Stimulated activated CD8-positive, alpha-beta memory T cell treated with anti-CD3 and anti-CD28 coated beads, Interleukin-15, amount 100 ng/mL, for 1 hour (primary cell): ENCODE data around the gene RBM18.

Source experiments
- DNase-seq: peaks from one replicate; pipeline ENCODE4 v3.0.0-alpha.2; 2020; ENCODE audit warnings: low read depth

RBM18 gene

DNA sequence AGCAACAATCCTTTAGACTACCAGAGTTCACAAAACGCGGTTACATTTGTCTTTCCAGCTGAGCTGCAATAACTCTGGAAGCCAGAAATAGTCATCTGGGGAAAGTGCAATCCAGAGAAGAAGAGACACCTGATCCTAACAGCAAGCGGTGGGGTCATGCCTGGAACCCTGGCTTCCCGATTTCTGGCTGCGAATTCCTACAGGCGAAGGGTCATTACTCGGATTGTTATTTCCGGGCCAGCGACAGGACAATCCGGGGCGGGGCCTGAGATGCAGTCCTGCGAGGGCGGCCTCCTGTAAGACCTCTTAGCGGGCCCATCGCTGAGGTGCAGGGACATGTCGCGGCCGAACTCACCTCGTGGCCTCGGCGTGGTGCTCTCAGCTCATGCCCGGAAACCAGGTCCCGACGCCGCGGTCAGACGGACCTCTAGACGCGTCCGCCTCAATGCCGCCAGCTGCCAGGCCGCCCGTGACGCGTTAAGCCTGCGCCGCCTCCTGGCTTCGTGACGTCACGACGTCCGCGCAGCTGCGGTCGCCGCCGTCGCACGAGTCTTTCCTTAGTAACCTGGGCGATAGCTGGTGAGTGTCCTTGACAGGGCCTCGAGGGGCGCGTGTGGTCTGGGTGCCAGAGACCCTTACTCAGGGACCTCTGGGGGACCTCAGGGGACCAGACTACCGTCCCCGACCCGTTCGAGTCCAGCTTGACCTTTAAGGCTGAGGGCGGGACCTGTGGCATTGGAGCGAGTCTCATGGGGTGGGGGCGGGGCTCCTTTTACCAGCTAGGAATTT is at the start of gene RBM18, which contains the start of gene MRRF:
RBM18 (minus strand) TSS at position 481 of the 789 bp plus-strand sequence. CDS start 3,348 bp downstream, outside the sequence.
MRRF (plus strand) TSS at position 523 of the 789 bp plus-strand sequence. CDS start 6,010 bp downstream, outside the sequence.
- peak; percentile 84 for DNase-seq

- no peak for DNase-seq
Measured at GRCh38 chr9:122314165-122314564, 49.5 kb upstream of the RBM18 start.

DNA sequence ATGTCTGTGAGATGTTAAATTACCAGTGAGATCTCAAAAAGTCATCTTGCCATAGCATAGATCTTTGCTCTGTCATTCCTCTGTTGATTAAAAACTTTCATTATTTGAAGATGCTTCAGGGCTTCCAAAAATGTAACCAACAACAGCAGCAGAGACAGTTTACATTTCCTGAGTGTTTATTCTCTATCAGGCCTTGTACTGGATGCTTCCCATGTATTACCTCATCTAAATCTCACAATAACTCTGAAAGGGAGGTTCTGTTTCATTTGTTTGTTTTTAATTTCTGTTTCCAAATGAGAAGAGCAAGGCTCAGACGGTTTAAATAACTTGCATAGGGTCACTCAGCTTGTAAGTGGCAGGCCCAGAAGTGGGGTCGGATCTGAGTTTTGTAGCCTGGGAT is 45.2 kb upstream of the RBM18 start:
- no peak for DNase-seq

GRCh38 chr9:122307925-122308324 is 43.3 kb upstream of the RBM18 start:
- no peak for DNase-seq

DNA sequence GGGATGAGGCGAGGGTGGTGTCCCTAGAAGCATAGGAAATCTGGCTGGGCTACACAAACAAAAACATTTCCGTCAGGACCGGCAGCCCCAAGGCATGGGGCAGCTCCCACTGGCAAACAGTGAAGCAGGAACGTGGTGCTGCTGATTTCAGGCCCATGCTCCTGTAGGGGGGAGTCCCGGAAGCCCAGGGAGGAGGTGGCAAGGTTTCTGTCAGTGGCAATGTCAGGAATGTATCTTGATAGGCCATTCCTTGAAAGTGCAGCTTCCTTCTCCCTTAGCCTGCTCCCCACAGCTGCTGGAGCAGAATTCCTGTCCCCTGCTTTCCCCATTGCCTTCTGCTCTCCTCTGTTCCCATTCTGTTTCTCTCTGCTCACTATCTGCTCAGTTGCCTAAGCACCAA is 42.4 kb upstream of the RBM18 start:
- DNase-seq: no peak

GRCh38 chr9:122302237-122303093 is 37.8 kb upstream of the RBM18 start:
- DNase-seq: no peak

DNA sequence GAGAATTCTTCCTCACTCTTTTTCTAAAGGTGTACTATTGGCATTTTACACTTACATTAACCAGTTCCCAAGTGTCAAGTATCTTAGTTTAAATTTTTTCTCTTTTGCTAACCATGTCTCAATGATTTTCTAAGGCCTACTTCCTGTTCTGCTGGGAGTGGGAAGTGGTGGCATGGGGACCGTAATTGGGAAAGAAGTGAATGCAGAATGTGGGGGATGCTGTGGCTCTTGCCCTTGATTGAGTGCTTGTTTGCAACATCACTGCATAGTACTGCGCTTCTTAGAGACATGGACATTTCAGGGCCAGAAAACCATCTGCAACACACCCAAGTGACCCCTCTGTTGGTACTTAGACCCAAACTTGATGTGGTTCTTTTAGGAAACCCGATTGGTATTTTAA is 32.9 kb upstream of the RBM18 start:
- no peak for DNase-seq

GRCh38 chr9:122294531-122294930 is 29.9 kb upstream of the RBM18 start:
- DNase-seq: no peak

DNA sequence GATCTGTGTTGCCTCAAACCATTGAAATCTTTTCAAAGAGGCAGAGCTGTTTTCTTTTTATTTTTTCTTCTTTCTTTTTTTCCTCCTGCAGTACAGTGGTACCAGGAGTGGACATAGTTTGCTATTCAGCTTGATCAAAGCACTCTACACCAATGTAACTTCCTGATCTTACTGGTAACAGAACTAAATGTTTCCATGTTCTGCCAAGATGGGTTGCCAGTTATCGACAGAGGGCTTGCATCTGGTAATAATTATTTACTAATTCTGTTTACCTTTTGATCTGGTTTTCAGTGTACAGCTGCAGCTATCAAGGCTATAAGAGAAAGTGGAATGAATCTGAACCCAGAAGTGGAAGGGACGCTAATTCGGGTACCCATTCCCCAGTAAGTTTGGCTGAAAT is 26.8 kb upstream of the RBM18 start:
- DNase-seq: no peak

DNA sequence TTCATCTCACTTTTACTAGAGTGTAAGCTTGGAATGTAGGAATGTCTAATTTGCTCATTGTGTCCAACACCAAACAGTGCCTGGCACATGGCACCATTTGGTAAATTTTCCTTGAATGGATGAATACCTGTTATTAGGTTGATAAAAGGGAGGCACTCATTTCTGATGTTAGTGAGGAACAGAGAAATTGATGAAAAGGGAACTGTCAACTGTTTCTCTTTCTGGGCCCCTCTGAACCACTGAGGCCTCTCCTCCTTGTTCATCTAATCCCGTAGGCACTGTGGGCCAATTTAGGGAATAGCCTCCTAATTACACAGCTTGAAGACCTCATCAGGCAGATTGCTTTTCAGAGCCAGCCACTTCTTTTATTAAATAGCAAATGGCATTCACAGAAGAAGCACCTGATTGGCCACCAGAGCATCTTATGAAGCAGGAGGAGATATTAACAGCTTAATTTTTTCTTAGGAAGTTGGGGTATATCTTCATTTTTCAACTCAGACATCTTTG is 22.6 kb upstream of the RBM18 start:
- DNase-seq: no peak

GRCh38 chr9:122286764-122287163 is 22.1 kb upstream of the RBM18 start:
- no peak for DNase-seq

DNA sequence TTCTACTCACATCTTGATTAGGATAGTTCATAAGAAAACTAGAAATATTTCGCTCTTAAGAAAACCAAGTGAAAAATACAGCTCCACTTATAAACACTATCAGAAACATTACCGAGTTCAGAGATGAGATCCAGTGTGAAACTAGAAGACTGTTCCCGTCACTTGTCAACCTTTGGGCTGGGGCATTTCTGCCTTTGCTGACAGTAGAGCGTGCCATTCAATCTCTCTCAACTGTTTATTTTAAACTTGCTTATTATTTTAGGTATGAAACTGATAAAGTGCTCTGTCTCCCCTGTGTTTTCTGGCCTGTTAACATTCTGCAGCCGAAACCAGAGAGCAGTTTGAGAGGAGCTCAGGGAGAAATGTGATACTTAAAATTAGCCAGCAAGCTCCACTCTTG is 16.7 kb upstream of the RBM18 start:
- no peak for DNase-seq

GRCh38 chr9:122277285-122277897 is 12.8 kb upstream of the RBM18 start:
- no peak for DNase-seq

DNA sequence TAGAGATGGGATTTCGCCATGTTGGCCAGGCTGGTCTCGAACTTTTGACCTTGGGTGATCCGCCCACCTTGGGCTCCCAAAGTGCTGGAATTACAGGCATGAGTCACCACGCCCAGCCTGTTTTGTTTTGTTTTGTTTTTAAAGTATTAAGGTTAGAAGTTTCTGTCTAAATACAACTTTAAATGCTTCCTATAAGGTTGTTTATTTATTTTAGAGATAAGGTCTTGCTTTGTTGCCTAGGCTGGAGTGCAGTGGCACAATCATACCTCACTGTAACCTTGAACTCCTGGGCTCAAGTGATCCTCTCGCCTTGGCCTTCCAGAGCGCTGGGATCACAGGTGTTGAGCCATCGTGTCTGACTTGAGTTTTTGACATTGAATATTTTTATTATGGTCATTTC is 11.5 kb upstream of the RBM18 start:
- no peak for DNase-seq

DNA sequence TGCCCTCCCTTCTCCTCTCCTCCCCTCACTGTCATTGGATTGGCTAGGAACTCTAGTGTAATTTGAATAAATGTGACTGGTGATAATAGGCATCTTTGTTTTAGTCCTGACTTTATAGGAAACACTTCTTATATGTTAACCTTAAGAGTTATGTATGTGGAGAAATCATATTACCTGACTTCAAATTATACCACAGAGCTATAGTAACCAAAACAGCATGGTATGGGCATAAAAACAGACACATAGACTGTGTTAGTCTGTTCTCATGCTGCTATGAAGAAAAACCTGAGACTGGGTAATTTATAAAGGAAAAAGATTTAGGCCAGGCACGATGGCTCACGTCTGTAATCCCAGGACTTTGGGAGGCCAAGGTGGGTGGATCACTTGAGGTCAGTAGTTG is 9.4 kb upstream of the RBM18 start:
- no peak for DNase-seq

DNA sequence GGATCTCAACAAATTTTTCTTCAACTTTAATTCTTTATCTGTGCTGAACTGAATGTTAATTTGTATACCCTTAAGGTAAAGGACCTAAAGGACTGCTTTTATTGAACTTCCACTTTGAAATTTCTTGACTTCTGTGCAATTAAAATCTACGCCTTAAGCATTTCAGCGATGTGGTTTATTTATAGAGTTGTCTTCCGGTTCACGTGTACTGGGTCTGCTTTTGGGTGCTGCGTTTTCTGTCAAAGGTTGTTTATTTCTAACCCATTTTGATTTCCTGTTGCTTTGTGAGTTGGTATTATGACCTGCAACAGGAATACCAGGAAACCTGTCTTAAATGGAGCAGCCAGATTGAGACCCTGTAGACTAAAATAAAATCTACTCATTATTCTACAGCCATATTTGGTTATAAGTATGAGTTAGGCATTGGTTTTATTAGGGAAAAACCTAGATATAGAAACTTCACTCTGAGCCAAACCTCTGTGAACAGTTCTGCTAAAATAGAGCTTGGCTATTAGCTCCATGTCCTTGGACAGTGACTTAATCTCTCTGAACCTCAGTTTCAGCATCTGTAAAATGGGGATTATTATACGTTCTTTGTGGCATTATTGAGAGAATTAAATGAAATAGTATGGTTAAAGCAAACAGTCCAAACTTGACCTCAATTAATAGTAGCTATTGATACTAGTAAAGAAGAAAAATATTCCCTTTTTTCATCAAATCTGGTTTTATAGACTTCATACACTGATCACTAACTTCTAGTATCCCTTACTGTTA is 3.6 kb upstream of the RBM18 start:
- DNase-seq: no peak

GRCh38 chr9:122265149-122265915 is 692 bp upstream of the RBM18 start:
- DNase-seq: no peak

GRCh38 chr9:122263699-122264349 is 816 bp downstream of the RBM18 start:
- no peak for DNase-seq

- no peak for DNase-seq
Measured at GRCh38 chr9:122262073-122262472, 2.6 kb downstream of the RBM18 start.

GRCh38 chr9:122261469-122261881 is 3.2 kb downstream of the RBM18 start:
- DNase-seq: no peak
